Panc1 (cell line): ENCODE measurements around the gene SNX15. TPM values are rescaled to one million over a fixed set of nuclear protein-coding genes. Genes with fewer than 3 reads are reported as not detected.

Experiments used
- ATAC-seq: fragments of 200-7000 bp; cut with Tn5 transposase; 2 replicates; pipeline ENCODE4 v1.9.1; 2020; ENCODE audit warnings: mild to moderate bottlenecking, moderate library complexity
- BruUV-seq: library from RNA; stranded (reverse); fragments of 400-500 nt; replicated peaks from 2 replicates; lab custom pipeline; 2021; lab: Mats Ljungman, UMichigan
- CTCF ChIA-PET: fragments of 300-600 bp; sonication (Branson Sonifier 250); formaldehyde crosslinking; loops from one replicate; lab custom pipeline; 2022; ENCODE audit warnings: antibody characterized with exemption; lab: Charles Lee
- POLR2A ChIA-PET: fragments of 300-600 bp; sonication (Branson Sonifier 250); formaldehyde crosslinking; loops from one replicate; lab custom pipeline; 2022; ENCODE audit warnings: antibody characterized with exemption; lab: Charles Lee
- DNase-seq: peaks from one replicate; pipeline ENCODE4 v3.0.0-alpha.2; 2010; ENCODE audit warnings: low read depth, low spot score
- H3K27ac ChIP-seq: 2 replicates; pipeline ENCODE4 v1.5.1; 2011; ENCODE audit warnings: mild to moderate bottlenecking, low read length, inconsistent platforms
- H3K27me3 ChIP-seq: fragments of 200-500 bp; sonication (Bioruptor generic); 2 replicates; pipeline ENCODE4 v1.6.0; 2014; ENCODE audit warnings: low read length, inconsistent platforms; ENCODE audit not compliant: control insufficient read depth, insufficient read depth
- H3K36me3 ChIP-seq: fragments of 200-500 bp; sonication (Bioruptor generic); 2 replicates; pipeline ENCODE4 v1.5.1; 2014; ENCODE audit warnings: inconsistent platforms, mild to moderate bottlenecking, low read length, moderate library complexity; ENCODE audit not compliant: control insufficient read depth, insufficient read depth
- H3K4me1 ChIP-seq: 2 replicates; pipeline ENCODE4 v1.5.1; 2011; ENCODE audit warnings: inconsistent platforms, mild to moderate bottlenecking, low read length, moderate library complexity; ENCODE audit not compliant: control insufficient read depth, insufficient read depth
- H3K4me3 ChIP-seq, 2 experiments: 2 replicates each; pipeline ENCODE4 v1.5.1; 2011 to 2012; ENCODE audit warnings: low read depth in 2 of 2, low read length in 2 of 2, mild to moderate bottlenecking in 2 of 2, inconsistent platforms in 1 of 2, moderate library complexity in 1 of 2
- H3K9me3 ChIP-seq: fragments of 200-500 bp; sonication (Bioruptor generic); 2 replicates; pipeline ENCODE4 v1.5.1; 2014; ENCODE audit warnings: low read depth, mild to moderate bottlenecking, inconsistent platforms, low read length, moderate library complexity; ENCODE audit not compliant: control insufficient read depth, insufficient read depth
- POLR2AphosphoS5 ChIP-seq: IDR thresholded peaks from 2 replicates; pipeline ENCODE4 v1.6.1; 2012; ENCODE audit warnings: mild to moderate bottlenecking, low read depth, low read length, moderate library complexity
- SIN3A ChIP-seq: IDR thresholded peaks from 2 replicates; pipeline ENCODE4 v1.6.1; 2012; ENCODE audit warnings: low read depth, mild to moderate bottlenecking, low read length, moderate library complexity, borderline replicate concordance; ENCODE audit not compliant: insufficient read depth
- TCF7L2 ChIP-seq: IDR thresholded peaks from 2 replicates; pipeline ENCODE4 v1.6.1; 2011; ENCODE audit warnings: mild to moderate bottlenecking, low read depth, low read length, inconsistent platforms
- in situ Hi-C: cut with HindIII; loops from 2 replicates; pipeline ENCODE4 v1.10.0; 2016; ENCODE audit warnings: low sequenced_read_pairs, low pct_unique_long_range_greater_than_20kb
- intact Hi-C: fragments of 100-400 bp; cut with micrococcal nuclease; formaldehyde crosslinking; loops from one replicate; pipeline ENCODE4 v1.10.0; 2022; ENCODE audit not compliant: unreplicated experiment
- total RNA-seq: library from RNA; stranded (reverse); gene quantifications from one replicate; pipeline ENCODE4 v1.2.1, GENCODE V29; 2021; ENCODE audit not compliant: unreplicated experiment
- TF ChIP-seq, protein P1 (sequence below), 2 experiments: IDR thresholded peaks; 2 replicates each; pipeline ENCODE4 v1.6.1; 2011 to 2012; ENCODE audit warnings: low read depth in 2 of 2, control low read depth in 1 of 2, low read length in 1 of 2, mild to moderate bottlenecking in 1 of 2, moderate library complexity in 1 of 2; ENCODE audit not compliant: insufficient read depth in 1 of 2
- TF ChIP-seq, protein P2 (sequence below): fragments of 450-650 bp; IDR thresholded peaks from 2 replicates; pipeline ENCODE4 v1.5.1; 2017; ENCODE audit warnings: mild to moderate bottlenecking

SNX15 gene
- total RNA-seq, 1 experiment from 2014 or later = 51.5 TPM

DNA sequence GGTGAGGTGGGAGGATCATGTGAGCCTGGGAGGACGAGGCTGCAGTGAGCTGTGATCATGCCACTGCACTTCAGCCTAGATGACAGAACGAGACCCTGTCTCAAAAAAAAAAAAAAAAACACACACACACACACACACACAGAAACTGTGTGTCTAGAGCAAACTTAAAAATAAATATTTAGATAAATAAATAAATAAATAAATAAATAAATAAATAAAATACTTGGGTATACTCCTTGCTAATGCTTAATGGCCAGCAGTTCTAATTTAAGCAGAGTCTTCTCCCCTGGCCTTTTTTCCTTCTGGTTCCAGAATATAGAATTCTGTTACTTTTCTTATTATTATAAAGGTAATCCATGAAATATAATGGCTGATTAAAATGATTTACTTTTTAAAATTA is 18.4 kb upstream of the SNX15 start:
- CTCF ChIA-PET = no interaction called here
- BruUV-seq = no TSS peak
- intact Hi-C loops = no loop called here

DNA sequence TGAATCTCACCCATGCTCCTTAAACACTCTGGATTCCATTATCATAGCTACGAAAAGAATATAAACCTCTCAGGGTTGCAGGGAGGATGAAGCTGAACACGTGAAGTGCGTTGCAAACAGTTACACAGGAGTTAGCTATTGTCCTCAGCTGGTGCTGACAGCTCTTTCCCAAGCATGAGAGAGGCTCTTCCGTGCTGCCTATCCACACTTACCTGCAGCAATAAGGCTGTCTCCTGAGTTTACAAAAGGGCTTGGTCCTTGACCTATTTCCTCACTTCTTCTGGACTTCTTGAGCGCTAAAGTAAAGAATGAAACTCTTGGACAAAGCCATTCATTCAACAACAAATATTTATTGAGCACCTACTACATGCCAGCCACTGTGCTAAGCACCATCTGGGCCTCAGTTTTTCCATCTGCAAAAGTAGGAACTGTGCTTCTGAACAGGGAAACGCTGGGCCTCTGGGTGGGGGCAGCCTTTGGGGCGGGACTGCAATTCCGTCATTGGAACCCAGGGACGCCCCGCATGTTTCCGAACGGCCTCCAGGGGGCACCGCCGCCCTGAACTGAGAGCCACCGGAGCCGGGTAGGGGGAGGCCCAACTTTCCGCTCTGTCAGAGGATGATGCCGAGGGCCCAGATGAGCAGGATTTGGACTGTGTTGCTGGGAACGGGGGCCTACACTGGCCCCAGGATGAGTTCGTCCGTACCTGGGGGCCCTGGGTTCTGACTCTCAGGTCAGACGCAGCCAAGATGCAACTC is 13.9 kb upstream of the SNX15 start:
- BruUV-seq = TSS peak; percentile 84
- no peak for DNase-seq

More for the DNA sequence above, 18.4 kb upstream of the SNX15 start:
- Histone ChIP-seq H3K36me3 (no peaks in the 10 kb centered on the region), H3K9me3 (no peaks in the 10 kb centered on the region), H3K27ac (no peak overlapping the region), H3K4me3 (no peak overlapping the region), H3K4me1 (peaks cover 7% of the 10 kb centered on the region; the same call in 1 of the 2 replicates), H3K27me3 (no peaks in the 10 kb centered on the region)
- DNase-seq (no peak), ATAC-seq (no peak)
- TF ChIP-seq, protein P1, sequence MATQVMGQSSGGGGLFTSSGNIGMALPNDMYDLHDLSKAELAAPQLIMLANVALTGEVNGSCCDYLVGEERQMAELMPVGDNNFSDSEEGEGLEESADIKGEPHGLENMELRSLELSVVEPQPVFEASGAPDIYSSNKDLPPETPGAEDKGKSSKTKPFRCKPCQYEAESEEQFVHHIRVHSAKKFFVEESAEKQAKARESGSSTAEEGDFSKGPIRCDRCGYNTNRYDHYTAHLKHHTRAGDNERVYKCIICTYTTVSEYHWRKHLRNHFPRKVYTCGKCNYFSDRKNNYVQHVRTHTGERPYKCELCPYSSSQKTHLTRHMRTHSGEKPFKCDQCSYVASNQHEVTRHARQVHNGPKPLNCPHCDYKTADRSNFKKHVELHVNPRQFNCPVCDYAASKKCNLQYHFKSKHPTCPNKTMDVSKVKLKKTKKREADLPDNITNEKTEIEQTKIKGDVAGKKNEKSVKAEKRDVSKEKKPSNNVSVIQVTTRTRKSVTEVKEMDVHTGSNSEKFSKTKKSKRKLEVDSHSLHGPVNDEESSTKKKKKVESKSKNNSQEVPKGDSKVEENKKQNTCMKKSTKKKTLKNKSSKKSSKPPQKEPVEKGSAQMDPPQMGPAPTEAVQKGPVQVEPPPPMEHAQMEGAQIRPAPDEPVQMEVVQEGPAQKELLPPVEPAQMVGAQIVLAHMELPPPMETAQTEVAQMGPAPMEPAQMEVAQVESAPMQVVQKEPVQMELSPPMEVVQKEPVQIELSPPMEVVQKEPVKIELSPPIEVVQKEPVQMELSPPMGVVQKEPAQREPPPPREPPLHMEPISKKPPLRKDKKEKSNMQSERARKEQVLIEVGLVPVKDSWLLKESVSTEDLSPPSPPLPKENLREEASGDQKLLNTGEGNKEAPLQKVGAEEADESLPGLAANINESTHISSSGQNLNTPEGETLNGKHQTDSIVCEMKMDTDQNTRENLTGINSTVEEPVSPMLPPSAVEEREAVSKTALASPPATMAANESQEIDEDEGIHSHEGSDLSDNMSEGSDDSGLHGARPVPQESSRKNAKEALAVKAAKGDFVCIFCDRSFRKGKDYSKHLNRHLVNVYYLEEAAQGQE (IDR thresholded peaks at IDR 0.05; ENCODE audit: insufficient read depth in 1 of 2, low read depth in 2 of 2, low read length in 1 of 2) = no peak
- TF ChIP-seq POLR2AphosphoS5 (no peak), TCF7L2 (no peak), SIN3A (no peak)
- TF ChIP-seq, protein P2, sequence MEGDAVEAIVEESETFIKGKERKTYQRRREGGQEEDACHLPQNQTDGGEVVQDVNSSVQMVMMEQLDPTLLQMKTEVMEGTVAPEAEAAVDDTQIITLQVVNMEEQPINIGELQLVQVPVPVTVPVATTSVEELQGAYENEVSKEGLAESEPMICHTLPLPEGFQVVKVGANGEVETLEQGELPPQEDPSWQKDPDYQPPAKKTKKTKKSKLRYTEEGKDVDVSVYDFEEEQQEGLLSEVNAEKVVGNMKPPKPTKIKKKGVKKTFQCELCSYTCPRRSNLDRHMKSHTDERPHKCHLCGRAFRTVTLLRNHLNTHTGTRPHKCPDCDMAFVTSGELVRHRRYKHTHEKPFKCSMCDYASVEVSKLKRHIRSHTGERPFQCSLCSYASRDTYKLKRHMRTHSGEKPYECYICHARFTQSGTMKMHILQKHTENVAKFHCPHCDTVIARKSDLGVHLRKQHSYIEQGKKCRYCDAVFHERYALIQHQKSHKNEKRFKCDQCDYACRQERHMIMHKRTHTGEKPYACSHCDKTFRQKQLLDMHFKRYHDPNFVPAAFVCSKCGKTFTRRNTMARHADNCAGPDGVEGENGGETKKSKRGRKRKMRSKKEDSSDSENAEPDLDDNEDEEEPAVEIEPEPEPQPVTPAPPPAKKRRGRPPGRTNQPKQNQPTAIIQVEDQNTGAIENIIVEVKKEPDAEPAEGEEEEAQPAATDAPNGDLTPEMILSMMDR = no peak
- in situ Hi-C loops = no loop called here
- POLR2A ChIA-PET = interaction anchor here (0.7 kb wide), 1 partner anchor 130 kb away, joined by 4 read pairs; the partner anchor contains the start of gene EHD1

More for the DNA sequence above, 13.9 kb upstream of the SNX15 start:
- H3K4me3 ChIP-seq = peak overlapping the region; percentile 70 to 81
- H3K9me3 ChIP-seq = no peaks in the 10 kb centered on the region
- TF ChIP-seq TCF7L2 = no peak
- TF ChIP-seq, protein P1 (IDR thresholded peaks at IDR 0.05; ENCODE audit: insufficient read depth in 1 of 2, low read depth in 2 of 2, low read length in 1 of 2) = no peak
- TF ChIP-seq, protein P2 = no peak
- TF ChIP-seq SIN3A = 0 out of 2 replicates have a peak, but pooled peaks have one; percentile 75
- TF ChIP-seq POLR2AphosphoS5 = peak; percentile 10; the same call in 1 of the 2 replicates
- ChIA-PET CTCF (interaction anchor here (0.5 to 1.2 kb wide), 3 partner anchors 28 to 165 kb away, joined by 3 read pairs; no protein-coding TSS in a partner anchor), POLR2A (interaction anchor here (0.6 kb wide), 1 partner anchor 134 kb away, joined by 9 read pairs; no protein-coding TSS in a partner anchor)
- H3K27me3 ChIP-seq = no peaks in the 10 kb centered on the region
- ATAC-seq = peak; percentile 89
- in situ Hi-C loops = no loop called here
- H3K27ac ChIP-seq = peak overlapping the region; percentile 92
- intact Hi-C loops = no loop called here
- peaks cover 7% of the 10 kb centered on the region; the same call in 1 of the 2 replicates for H3K4me1 ChIP-seq
- H3K36me3 ChIP-seq = no peaks in the 10 kb centered on the region
